Measurements from ENCODE around the gene WIPF1. TPM values are rescaled to one million over a fixed set of nuclear protein-coding genes. Genes with fewer than 3 reads are reported as not detected.
A peak's percentile ranks its signal among the peaks of the same experiment; 100 is the strongest.

Gene WIPF1
- total RNA-seq, 4 donors from 2014 or later, result 2.2 to 17.5 (median 6.0) TPM

DNA sequence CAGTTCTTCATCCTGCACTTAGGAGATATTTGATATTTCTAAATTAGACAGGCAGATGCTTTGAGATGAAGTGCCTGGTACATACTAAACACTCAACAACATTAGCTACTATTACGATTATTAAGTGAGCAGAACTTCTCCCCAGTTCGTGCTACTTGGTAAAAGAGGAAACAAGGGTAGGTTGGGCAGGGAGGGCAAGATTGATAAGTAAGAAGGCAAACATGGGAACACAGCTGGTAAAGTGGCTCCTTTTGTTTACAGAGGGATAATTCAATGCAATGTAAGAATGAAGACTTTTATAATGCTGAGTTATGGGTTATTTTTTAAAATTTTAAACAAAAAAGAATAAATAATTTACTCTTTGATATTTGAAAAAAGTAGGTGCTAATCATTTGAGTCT lies 15.9 kb upstream of the WIPF1 start:
- no peaks in the 10 kb centered on the region for H3K36me3 ChIP-seq
- H3K4me3 ChIP-seq, result no peak overlapping the region
- TF ChIP-seq POLR2A (IDR thresholded peaks at IDR 0.05), result no peak
- TF ChIP-seq, protein P1, sequence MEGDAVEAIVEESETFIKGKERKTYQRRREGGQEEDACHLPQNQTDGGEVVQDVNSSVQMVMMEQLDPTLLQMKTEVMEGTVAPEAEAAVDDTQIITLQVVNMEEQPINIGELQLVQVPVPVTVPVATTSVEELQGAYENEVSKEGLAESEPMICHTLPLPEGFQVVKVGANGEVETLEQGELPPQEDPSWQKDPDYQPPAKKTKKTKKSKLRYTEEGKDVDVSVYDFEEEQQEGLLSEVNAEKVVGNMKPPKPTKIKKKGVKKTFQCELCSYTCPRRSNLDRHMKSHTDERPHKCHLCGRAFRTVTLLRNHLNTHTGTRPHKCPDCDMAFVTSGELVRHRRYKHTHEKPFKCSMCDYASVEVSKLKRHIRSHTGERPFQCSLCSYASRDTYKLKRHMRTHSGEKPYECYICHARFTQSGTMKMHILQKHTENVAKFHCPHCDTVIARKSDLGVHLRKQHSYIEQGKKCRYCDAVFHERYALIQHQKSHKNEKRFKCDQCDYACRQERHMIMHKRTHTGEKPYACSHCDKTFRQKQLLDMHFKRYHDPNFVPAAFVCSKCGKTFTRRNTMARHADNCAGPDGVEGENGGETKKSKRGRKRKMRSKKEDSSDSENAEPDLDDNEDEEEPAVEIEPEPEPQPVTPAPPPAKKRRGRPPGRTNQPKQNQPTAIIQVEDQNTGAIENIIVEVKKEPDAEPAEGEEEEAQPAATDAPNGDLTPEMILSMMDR (IDR thresholded peaks at IDR 0.05), result no peak
- intact Hi-C loops (cut with DNase I), result no loop called here
- peaks cover 5 to 53% (median 27%) of the 10 kb centered on the region in 3 donors for H3K4me1 ChIP-seq
- H3K9me3 ChIP-seq, result no peaks in the 10 kb centered on the region
- no peak for DNase-seq
- no peak overlapping the region for H3K27ac ChIP-seq
- H3K27me3 ChIP-seq, result no peaks in the 10 kb centered on the region
- WGBS, 2 donors, result 61 to 68% methylated on average over 2 of the region's 2 CpGs

DNA sequence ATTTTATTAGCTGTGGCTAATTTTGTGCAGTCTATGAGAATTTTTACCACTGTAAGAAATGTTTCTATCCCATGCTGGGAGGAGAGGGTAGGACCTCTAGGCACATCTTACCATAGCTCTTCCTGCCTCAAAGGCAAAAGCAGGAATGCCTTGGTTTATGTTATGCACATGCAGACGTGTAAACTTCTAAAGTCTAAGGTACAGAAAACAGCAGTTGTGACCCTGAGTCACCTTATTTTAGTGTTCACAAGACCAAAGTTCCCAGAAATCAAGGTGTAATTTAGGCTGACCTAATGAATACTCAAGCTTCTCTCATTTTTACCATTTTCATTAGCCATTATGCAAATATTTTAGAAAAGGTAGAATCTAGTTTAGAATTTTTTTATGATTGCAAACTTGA lies 15.4 kb upstream of the WIPF1 start:
- Histone ChIP-seq H3K27me3 (no peaks in the 10 kb centered on the region), H3K9me3 (no peaks in the 10 kb centered on the region), H3K4me1 (peaks cover 5 to 53% (median 22%) of the 10 kb centered on the region in 3 donors), H3K4me3 (no peak overlapping the region), H3K36me3 (no peaks in the 10 kb centered on the region), H3K27ac (no peak overlapping the region)
- TF ChIP-seq, protein P1 (IDR thresholded peaks at IDR 0.05), result no peak
- no peak for TF ChIP-seq POLR2A (IDR thresholded peaks at IDR 0.05)
- intact Hi-C loops (cut with DNase I), result no loop called here
- WGBS, 2 donors, result 5 to 77% methylated on average over 1 of the region's 1 CpG
- DNase-seq, result no peak

DNA sequence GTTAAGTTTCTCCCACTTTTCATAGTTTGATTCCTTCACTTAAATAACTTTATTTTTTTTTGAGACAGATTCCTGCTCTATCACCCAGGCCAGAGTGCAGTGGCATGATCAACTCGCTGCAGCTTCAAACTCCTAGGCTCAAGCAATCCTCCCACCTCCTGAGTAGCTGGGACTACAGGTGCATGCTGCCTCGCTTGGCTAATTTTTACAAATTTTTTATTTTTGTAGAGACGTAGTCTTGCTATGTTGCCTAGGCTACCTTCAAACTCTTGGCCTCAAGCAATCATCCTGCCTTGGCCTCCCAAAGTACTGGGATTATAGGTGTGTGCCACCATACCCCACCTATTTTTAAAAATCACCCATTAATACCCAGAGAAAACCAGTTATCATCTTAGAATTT lies 14.2 kb upstream of the WIPF1 start:
- Histone ChIP-seq H3K36me3 (no peaks in the 10 kb centered on the region), H3K27ac (no peak overlapping the region), H3K27me3 (no peaks in the 10 kb centered on the region), H3K9me3 (no peaks in the 10 kb centered on the region), H3K4me3 (no peak overlapping the region), H3K4me1 (peaks cover 6 to 53% (median 25%) of the 10 kb centered on the region in 3 donors)
- intact Hi-C loops (cut with DNase I), result no loop called here
- 80 to 88% methylated on average over 3 of the region's 3 CpGs for WGBS, 2 donors
- TF ChIP-seq, protein P1 (IDR thresholded peaks at IDR 0.05), result no peak
- no peak for TF ChIP-seq POLR2A (IDR thresholded peaks at IDR 0.05)
- DNase-seq, result no peak

DNA sequence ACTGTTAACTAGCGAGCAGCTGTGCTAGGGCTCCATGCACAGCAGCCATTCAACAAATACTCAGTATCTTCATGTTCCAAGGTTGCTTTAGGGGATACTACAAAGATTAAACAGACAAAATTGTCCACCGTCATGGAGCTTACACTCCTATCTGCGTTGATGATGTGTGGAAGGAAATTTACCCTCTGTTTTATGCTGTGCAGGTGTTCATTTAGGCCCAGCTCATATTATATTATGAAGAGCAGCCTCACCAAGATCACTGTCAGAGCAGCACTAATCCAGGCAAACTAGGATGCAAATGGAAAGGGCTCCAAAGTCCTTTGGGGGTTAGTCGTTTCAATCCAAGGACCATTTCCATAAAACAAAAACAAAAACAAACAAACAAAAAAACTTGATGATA lies 13.4 kb upstream of the WIPF1 start:
- Histone ChIP-seq H3K4me3 (no peak overlapping the region), H3K9me3 (no peaks in the 10 kb centered on the region), H3K4me1 (peaks cover 12 to 53% (median 28%) of the 10 kb centered on the region in 3 donors), H3K27ac (no peak overlapping the region), H3K36me3 (no peaks in the 10 kb centered on the region), H3K27me3 (no peaks in the 10 kb centered on the region)
- TF ChIP-seq POLR2A (IDR thresholded peaks at IDR 0.05), result no peak
- TF ChIP-seq, protein P1 (IDR thresholded peaks at IDR 0.05), result no peak
- DNase-seq, result no peak
- intact Hi-C loops (cut with DNase I), result no loop called here
- WGBS, 2 donors, result 76 to 78% methylated on average over 4 of the region's 4 CpGs

DNA sequence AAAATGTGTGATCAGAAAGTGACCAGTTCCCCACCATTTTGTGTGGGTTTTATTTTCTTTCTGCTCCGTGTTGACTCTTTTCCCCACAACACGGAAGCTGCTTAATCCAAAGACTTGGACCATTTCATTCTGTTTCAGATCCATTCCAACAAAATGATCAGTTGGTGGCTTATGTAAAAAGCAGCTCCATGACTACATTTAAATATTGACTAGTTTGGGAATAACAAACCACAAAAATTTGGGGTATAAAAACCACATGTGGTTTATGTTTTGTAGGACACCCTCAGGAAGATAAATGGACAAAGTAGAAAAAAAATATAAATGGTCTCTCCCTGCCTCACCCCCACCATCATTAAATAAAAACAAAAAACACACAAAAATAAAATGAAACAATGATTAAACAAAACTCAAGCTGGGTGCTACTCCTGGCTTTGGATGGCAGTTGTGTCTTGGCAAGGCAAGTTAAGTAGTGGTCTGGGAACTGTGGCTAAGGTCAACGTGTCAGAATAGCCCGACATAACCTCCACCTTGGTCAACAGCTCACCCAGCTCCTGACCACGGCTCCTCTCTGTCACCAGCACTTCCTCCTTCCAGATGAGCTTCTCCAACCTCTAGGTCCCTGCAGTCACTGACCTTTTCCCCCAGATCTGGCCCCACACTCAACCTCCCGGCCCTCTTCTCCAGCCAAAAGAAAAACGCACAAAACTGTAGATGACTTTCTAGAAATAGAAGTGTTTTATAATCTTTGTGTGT lies 12.8 kb upstream of the WIPF1 start:
- intact Hi-C loops (cut with DNase I), result no loop called here
- peaks cover 12 to 53% (median 29%) of the 10 kb centered on the region in 3 donors for H3K4me1 ChIP-seq
- peak overlapping the region in 1 of 4 donors; percentile 7 for H3K27ac ChIP-seq
- no peak overlapping the region for H3K4me3 ChIP-seq
- WGBS, 2 donors, result 50 to 69% methylated on average over 7 of the region's 7 CpGs
- DNase-seq, result no peak
- TF ChIP-seq POLR2A (IDR thresholded peaks at IDR 0.05), result no peak
- TF ChIP-seq, protein P1 (IDR thresholded peaks at IDR 0.05), result no peak
- no peaks in the 10 kb centered on the region for H3K27me3 ChIP-seq
- no peaks in the 10 kb centered on the region for H3K9me3 ChIP-seq
- H3K36me3 ChIP-seq, result no peaks in the 10 kb centered on the region

All from esophagus squamous epithelium (tissue), 5 donors.